Activated T-cell treated with anti-CD3 and anti-CD28 coated beads, Interleukin-2, amount 50 U/mL, for 4 hours (primary cell): ENCODE results near the gene TPRG1. TPM values are rescaled to one million over a fixed set of nuclear protein-coding genes. Genes with fewer than 3 reads are reported as not detected.

ENCODE experiments used
- ATAC-seq, 2 donors: fragments of 200-7000 bp; cut with Tn5 transposase; one replicate each; pipeline ENCODE4 v1.10.0; 2021
- DNase-seq: peaks from one replicate; pipeline ENCODE4 v3.0.0-alpha.2; 2020
- H3K27me3 Mint-ChIP-seq: one replicate; pipeline ENCODE4 v1.8.0; 2021; ENCODE audit warnings: low read depth, mixed read lengths
- H3K36me3 Mint-ChIP-seq: one replicate; pipeline ENCODE4 v1.8.0; 2022; ENCODE audit warnings: mixed read lengths; ENCODE audit not compliant: insufficient read depth
- H3K4me1 Mint-ChIP-seq: one replicate; pipeline ENCODE4 v1.8.0; 2021; ENCODE audit warnings: low read depth, mixed read lengths
- H3K4me3 Mint-ChIP-seq: one replicate; pipeline ENCODE4 v1.8.0; 2021; ENCODE audit warnings: mild to moderate bottlenecking, moderate library complexity, mixed read lengths
- H3K9me3 Mint-ChIP-seq: one replicate; pipeline ENCODE4 v1.8.0; 2021; ENCODE audit warnings: mixed read lengths
- total RNA-seq, 3 donors: library from RNA; stranded (reverse); gene quantifications; one replicate each; pipeline ENCODE4 v1.2.1, GENCODE V29; 2021

Gene TPRG1
- total RNA-seq, 3 donors from 2014 or later, result 6.2 to 10.6 (median 7.4) TPM

- DNase-seq (no peak), ATAC-seq (no peak)
- no peak overlapping the region for H3K4me3 Mint-ChIP-seq
- peaks cover 23% of the 10 kb centered on the region for H3K4me1 Mint-ChIP-seq
- H3K27me3 Mint-ChIP-seq, result no peaks in the 10 kb centered on the region
- no peaks in the 10 kb centered on the region for H3K9me3 Mint-ChIP-seq
- no peaks in the 10 kb centered on the region for H3K36me3 Mint-ChIP-seq
Measured at GRCh38 chr3:189292667-189293484, 121.1 kb downstream of the TPRG1 start.

GRCh38 chr3:189294649-189295048 is 122.9 kb downstream of the TPRG1 start:
- peaks cover 24% of the 10 kb centered on the region for H3K4me1 Mint-ChIP-seq
- ATAC-seq (no peak), DNase-seq (no peak)
- no peaks in the 10 kb centered on the region for H3K27me3 Mint-ChIP-seq
- no peak overlapping the region for H3K4me3 Mint-ChIP-seq
- H3K36me3 Mint-ChIP-seq, result no peaks in the 10 kb centered on the region
- no peaks in the 10 kb centered on the region for H3K9me3 Mint-ChIP-seq

DNA sequence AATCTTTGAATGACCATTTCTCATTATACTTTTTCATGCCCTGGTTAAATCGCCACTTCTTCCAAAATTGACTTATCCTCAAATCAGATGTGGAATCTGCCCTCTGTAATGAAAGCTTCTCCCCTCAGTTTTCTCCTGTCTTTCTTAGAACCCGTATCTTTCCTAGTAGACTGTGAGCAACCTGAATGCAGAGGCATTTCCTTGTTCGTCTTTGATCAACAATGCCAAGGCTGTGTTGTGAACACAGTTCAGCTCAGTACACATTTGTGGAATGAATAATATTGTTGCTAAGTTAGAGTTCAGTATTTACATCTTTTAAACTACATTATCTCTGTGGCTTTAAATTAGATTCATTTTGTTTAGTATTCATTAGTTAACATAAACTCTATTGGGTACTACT is 123.3 kb downstream of the TPRG1 start:
- no peaks in the 10 kb centered on the region for H3K9me3 Mint-ChIP-seq
- H3K4me1 Mint-ChIP-seq, result peaks cover 27% of the 10 kb centered on the region
- no peaks in the 10 kb centered on the region for H3K27me3 Mint-ChIP-seq
- no peak for DNase-seq
- no peaks in the 10 kb centered on the region for H3K36me3 Mint-ChIP-seq
- no peak for ATAC-seq
- H3K4me3 Mint-ChIP-seq, result no peak overlapping the region

GRCh38 chr3:189297932-189298331 is 126.2 kb downstream of the TPRG1 start:
- Mint-ChIP-seq H3K4me3 (no peak overlapping the region), H3K36me3 (no peaks in the 10 kb centered on the region), H3K9me3 (no peaks in the 10 kb centered on the region), H3K4me1 (peaks cover 35% of the 10 kb centered on the region), H3K27me3 (no peaks in the 10 kb centered on the region)
- ATAC-seq (no peak), DNase-seq (no peak)

GRCh38 chr3:189298469-189299375 is 127.0 kb downstream of the TPRG1 start:
- Mint-ChIP-seq H3K4me1 (peaks cover 33% of the 10 kb centered on the region), H3K9me3 (no peaks in the 10 kb centered on the region), H3K27me3 (no peaks in the 10 kb centered on the region), H3K36me3 (no peaks in the 10 kb centered on the region), H3K4me3 (no peak overlapping the region)
- DNase-seq, result no peak
- ATAC-seq, result peak; percentile 77 to 80

DNA sequence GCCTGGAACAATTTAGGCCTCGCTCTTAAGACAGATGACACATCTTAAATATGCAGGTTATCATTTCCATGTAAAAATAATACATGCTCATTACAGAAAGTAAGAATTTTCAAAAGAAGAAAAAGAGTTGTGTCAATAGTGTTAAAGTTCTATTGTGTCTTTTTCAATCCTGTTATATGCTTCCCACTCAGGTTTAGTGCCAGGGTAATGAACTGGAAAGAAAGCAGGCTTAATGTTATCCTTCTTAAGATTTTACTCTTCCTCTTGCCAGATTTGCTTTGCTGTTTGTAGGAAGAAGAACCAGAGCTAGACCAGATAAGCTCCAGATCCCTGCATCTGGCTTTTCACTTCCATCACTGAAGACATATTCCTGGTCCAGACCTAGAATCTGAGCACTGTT is 128.6 kb downstream of the TPRG1 start:
- no peaks in the 10 kb centered on the region for H3K27me3 Mint-ChIP-seq
- no peaks in the 10 kb centered on the region for H3K36me3 Mint-ChIP-seq
- ATAC-seq (no peak), DNase-seq (no peak)
- no peaks in the 10 kb centered on the region for H3K9me3 Mint-ChIP-seq
- peaks cover 45% of the 10 kb centered on the region for H3K4me1 Mint-ChIP-seq
- no peak overlapping the region for H3K4me3 Mint-ChIP-seq

- ATAC-seq (no peak), DNase-seq (no peak)
- H3K36me3 Mint-ChIP-seq, result no peaks in the 10 kb centered on the region
- no peaks in the 10 kb centered on the region for H3K27me3 Mint-ChIP-seq
- H3K4me3 Mint-ChIP-seq, result no peak overlapping the region
- H3K4me1 Mint-ChIP-seq, result peaks cover 52% of the 10 kb centered on the region
- H3K9me3 Mint-ChIP-seq, result no peaks in the 10 kb centered on the region
Measured at GRCh38 chr3:189301479-189301878, 129.7 kb downstream of the TPRG1 start.

- Mint-ChIP-seq H3K4me1 (peaks cover 52% of the 10 kb centered on the region), H3K27me3 (no peaks in the 10 kb centered on the region), H3K36me3 (no peaks in the 10 kb centered on the region), H3K4me3 (no peak overlapping the region), H3K9me3 (no peaks in the 10 kb centered on the region)
- no peak for ATAC-seq
- no peak for DNase-seq
Measured at GRCh38 chr3:189303584-189303983, 131.8 kb downstream of the TPRG1 start.

DNA sequence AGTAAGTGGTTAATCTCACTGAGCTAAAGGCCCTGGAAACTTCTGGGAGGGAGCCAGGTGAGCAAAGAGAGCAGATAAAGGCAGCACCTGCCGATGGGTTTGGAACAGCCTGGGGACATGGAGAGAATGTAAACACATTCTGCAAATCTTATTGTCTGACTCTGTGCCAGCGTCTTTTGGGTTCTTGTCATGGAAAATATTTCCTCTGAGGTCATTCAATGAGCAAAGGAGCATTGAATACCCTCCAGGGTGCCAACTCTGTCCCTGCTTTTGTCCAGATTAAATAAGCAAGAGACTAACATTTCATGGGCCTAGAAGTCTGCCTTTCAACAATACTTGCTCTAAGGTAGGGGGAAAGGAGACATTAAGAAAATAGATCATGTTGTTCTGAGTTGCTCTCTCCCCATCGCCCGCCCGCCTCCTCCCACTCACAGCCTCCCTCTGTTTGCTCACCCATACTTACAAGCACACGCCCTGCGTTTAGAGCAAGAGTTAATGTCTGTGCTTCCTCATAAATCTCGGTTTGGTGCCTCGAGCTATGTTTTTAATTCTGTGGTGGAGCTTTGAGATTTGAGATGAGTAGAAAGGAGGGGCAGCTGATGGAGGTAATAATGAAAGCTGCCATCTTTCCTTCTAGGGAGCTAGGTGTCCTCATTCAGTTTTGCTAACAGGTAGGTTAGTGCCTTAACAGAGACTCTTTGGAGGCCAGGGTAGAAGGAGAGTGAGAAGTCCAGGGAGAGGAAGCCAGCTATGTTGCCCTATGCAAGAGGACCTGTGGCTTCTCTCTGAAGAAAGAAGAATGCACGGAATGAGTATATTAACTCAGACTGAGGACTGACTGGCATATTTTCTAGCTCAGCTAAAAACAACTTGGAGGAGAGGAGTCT is 132.9 kb downstream of the TPRG1 start:
- H3K9me3 Mint-ChIP-seq, result no peaks in the 10 kb centered on the region
- H3K36me3 Mint-ChIP-seq, result no peaks in the 10 kb centered on the region
- H3K4me1 Mint-ChIP-seq, result peaks cover 41% of the 10 kb centered on the region
- H3K27me3 Mint-ChIP-seq, result no peaks in the 10 kb centered on the region
- H3K4me3 Mint-ChIP-seq, result no peak overlapping the region
- peak; percentile 8 for DNase-seq
- ATAC-seq, result peak; percentile 23 to 30

DNA sequence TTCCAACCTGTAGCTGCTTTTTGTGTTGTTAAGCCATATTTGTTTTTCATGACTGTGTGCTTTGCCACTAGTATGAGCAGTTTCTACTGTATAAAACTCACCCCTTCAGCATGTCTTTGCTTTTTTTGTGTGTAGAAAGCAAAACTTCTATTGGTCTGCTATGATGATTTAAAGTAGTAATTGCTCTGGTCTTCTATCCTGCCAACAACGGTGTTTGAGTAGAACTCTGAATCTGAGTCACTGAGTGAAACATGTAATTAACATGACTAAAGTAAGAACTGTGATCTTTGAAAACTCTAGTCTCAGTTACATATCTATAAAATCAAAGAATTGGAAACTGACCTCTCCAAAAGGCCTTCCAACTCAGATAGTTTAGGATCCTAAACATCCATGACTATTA is 133.6 kb downstream of the TPRG1 start:
- H3K4me3 Mint-ChIP-seq, result no peak overlapping the region
- H3K27me3 Mint-ChIP-seq, result no peaks in the 10 kb centered on the region
- peaks cover 36% of the 10 kb centered on the region for H3K4me1 Mint-ChIP-seq
- ATAC-seq, result peak; percentile 78 to 85
- no peaks in the 10 kb centered on the region for H3K36me3 Mint-ChIP-seq
- no peaks in the 10 kb centered on the region for H3K9me3 Mint-ChIP-seq
- DNase-seq, result no peak

DNA sequence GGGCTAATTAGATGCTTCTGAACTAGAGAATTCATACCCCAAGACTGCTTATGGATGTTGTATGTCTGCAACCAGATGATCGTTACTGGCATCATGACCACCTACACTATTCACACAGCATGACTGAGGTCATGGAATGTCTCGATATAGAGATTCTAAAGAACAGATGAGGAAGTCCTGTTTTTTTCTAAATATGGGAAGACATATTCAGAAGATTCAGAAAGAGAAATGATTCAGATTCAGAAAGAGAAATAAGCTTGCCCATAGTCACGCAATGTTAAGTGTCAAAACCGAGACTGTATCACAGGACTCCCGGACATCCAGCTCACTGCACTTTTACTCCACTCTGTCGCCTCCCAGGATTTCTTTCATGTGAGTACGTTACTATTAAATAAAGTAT is 136.2 kb downstream of the TPRG1 start:
- Mint-ChIP-seq H3K4me1 (peaks cover 29% of the 10 kb centered on the region), H3K27me3 (no peaks in the 10 kb centered on the region), H3K36me3 (peaks cover 3% of the 10 kb centered on the region), H3K9me3 (no peaks in the 10 kb centered on the region), H3K4me3 (peak overlapping the region; percentile 58)
- ATAC-seq (peak; percentile 55 to 57), DNase-seq (no peak)

DNA sequence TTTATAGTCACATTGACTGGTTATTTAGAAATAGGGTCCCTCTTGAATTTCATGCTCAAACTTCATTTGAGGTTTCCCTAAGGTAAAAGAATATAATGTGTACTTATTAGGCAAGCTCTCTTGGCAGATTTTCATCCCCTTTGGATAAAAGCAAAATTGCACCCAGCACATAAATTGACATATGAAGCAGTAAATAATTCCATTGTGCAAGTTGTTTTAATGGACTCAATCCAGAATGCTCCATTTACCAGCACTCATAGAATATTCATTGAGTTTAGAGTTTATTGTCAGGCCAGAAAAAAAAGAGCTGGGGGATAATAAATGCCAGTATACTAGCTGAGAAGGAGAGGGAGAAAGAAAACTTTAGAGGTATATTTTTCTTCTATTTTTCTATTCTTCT is 136.8 kb downstream of the TPRG1 start:
- Mint-ChIP-seq H3K9me3 (no peaks in the 10 kb centered on the region), H3K4me1 (peaks cover 29% of the 10 kb centered on the region), H3K27me3 (no peaks in the 10 kb centered on the region), H3K4me3 (peak overlapping the region; percentile 58), H3K36me3 (peaks cover 3% of the 10 kb centered on the region)
- no peak for ATAC-seq
- DNase-seq, result no peak

DNA sequence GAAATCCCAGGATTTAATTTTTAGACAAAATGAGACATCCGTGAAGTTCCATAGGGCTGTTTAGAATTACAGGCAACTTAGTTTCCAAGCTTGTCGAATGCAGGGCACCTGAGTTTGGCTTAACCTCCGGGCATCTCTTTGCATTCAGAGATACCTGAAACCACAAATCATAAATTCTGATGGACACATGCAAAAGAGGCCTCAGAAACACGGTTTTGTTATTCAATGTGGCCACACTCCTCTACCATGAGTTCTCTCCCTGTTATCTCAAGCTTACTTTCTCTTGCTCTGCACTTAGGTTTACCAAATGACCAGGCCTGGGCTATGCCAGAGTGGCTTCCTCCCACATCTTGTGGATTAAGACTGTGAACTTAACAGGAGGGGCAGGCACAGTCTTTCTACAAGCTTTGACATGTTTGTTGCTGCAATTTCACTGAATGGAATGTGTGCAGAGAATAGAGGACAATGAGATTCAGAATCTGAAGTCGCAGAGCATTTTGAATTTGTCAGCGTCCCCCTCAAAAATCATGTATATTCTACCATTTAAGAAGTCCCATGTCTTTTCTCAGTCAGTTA is 137.7 kb downstream of the TPRG1 start:
- Mint-ChIP-seq H3K4me3 (peak overlapping the region; percentile 39), H3K4me1 (peaks cover 25% of the 10 kb centered on the region), H3K9me3 (no peaks in the 10 kb centered on the region), H3K27me3 (no peaks in the 10 kb centered on the region), H3K36me3 (peaks cover 3% of the 10 kb centered on the region)
- no peak for ATAC-seq
- DNase-seq, result no peak

- peaks cover 14% of the 10 kb centered on the region for H3K4me1 Mint-ChIP-seq
- H3K36me3 Mint-ChIP-seq, result peaks cover 3% of the 10 kb centered on the region
- no peak for ATAC-seq
- DNase-seq, result no peak
- H3K9me3 Mint-ChIP-seq, result no peaks in the 10 kb centered on the region
- H3K27me3 Mint-ChIP-seq, result no peaks in the 10 kb centered on the region
- H3K4me3 Mint-ChIP-seq, result no peak overlapping the region
Measured at GRCh38 chr3:189311521-189311920, 139.8 kb downstream of the TPRG1 start.
